ENCODE data around the gene RIN3. TPM values are rescaled to one million over a fixed set of nuclear protein-coding genes. Genes with fewer than 3 reads are reported as not detected.

Gene RIN3
- total and polyA plus RNA-seq, 10 of the 15 experiments (the other 5 are each of a cell fraction or from before 2014, with no cell fraction given): 0.91 to 23.3 (median 6.3) TPM

DNA sequence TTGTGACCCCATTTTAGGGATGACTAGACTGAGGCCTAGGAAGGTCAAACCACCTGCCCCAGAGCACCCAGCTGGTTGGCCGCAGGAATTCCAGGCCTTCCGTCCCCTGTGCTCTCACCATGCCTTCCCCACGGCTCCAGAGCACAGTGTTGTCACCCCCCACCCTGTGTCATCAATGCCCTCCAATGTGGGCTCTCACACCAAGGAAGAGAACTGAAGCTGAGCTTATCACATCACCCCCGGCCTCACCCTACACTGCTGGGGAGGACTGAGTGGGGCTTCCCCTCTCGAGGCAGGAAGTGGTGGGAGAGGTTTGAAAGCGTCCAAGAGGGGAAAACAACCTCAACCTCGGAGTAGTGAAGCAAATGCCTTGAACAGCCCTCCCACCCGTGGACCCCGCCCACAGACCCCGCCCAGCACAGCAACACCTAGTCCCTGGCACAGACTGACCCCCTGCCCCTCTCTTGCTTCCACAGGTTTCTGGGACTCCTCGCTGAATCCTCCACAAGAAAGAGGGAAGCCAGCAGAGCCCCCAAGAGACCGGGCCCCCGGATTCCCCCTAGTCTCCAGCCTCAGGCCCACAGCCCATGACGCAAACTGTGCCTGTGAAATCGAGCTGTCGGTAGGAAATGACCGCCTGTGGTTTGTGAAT, 137.7 kb downstream of the RIN3 start:
- ATAC-seq (peak; percentile 79), DNase-seq (ENCODE audit: low read depth, low spot score) (peak; percentile 76), FAIRE-seq (peak; percentile 75)
- SMC1A ChIA-PET (ENCODE audit: uncharacterized antibody, unreplicated experiment): interaction anchor here (0.5 to 5.3 kb wide), 18 partner anchors 9 to 391 kb away, joined by 3 to 58 read pairs (median 4); no protein-coding TSS in a partner anchor
- Histone ChIP-seq H3K4me1 (ENCODE audit: control insufficient read depth, insufficient read depth, low read length) (peaks cover 33% of the 10 kb centered on the region), H3K9ac (ENCODE audit: control insufficient read depth, insufficient read depth, low read length) (peak overlapping the region; percentile 31), H3K4me3 (peak overlapping the region; percentile 66; the same call in 1 of the 2 replicates), H3K79me2 (ENCODE audit: control insufficient read depth, insufficient read depth, low read length) (peaks cover 33% of the 10 kb centered on the region), H3K4me2 (ENCODE audit: control insufficient read depth, insufficient read depth) (peak overlapping the region; percentile 64), H3K36me3 (ENCODE audit: control insufficient read depth in 2 of 2, insufficient read depth in 2 of 2, low read length in 1 of 2) (no peaks in the 10 kb centered on the region; a peak in 1 of 4 replicates), H3K27ac (ENCODE audit: control insufficient read depth, insufficient read depth) (peak overlapping the region; percentile 89), H3K27me3 (replicated peaks in 1 of 2; ENCODE audit: control insufficient read depth in 2 of 2, insufficient read depth in 2 of 2, low read length in 1 of 2) (no peaks in the 10 kb centered on the region), H2AFZ (ENCODE audit: control insufficient read depth, low read depth, low read length) (peak overlapping the region; percentile 46), H3K9me3 (replicated peaks; ENCODE audit: control insufficient read depth, insufficient read depth, low read length) (no peaks in the 10 kb centered on the region), H4K20me1 (ENCODE audit: control insufficient read depth, insufficient read depth) (no peaks in the 10 kb centered on the region)
- RAD21 ChIA-PET (ENCODE audit: unreplicated experiment): interaction anchor here (0.6 to 8.5 kb wide), 14 partner anchors 15 to 129 kb away, joined by 3 to 101 read pairs (median 10); no protein-coding TSS in a partner anchor
- POLR2A ChIA-PET: interaction anchor here (0.6 to 4.1 kb wide), 14 partner anchors 8 to 75 kb away, joined by 3 to 25 read pairs (median 4); no protein-coding TSS in a partner anchor
- no TSS peak for BruUV-seq (replicated peaks)
- 2% methylated on average over 14 of the region's 17 CpGs for WGBS (ENCODE audit: insufficient coverage, insufficient replicate concordance, low lambda C conversion rate, missing lambda C conversion rate)
- CTCF ChIA-PET: interaction anchor here (1.2 to 5.4 kb wide), 7 partner anchors 9 to 74 kb away, joined by 3 to 40 read pairs (median 6); no protein-coding TSS in a partner anchor
- in situ Hi-C loops (cut with MboI): no loop called here
- intact Hi-C loops (cut with micrococcal nuclease; ENCODE audit: unreplicated experiment): loop anchor here (1.0 kb wide), 2 partner anchors 26 to 69 kb away; no protein-coding TSS in a partner anchor
- TF ChIP-seq, protein P1, sequence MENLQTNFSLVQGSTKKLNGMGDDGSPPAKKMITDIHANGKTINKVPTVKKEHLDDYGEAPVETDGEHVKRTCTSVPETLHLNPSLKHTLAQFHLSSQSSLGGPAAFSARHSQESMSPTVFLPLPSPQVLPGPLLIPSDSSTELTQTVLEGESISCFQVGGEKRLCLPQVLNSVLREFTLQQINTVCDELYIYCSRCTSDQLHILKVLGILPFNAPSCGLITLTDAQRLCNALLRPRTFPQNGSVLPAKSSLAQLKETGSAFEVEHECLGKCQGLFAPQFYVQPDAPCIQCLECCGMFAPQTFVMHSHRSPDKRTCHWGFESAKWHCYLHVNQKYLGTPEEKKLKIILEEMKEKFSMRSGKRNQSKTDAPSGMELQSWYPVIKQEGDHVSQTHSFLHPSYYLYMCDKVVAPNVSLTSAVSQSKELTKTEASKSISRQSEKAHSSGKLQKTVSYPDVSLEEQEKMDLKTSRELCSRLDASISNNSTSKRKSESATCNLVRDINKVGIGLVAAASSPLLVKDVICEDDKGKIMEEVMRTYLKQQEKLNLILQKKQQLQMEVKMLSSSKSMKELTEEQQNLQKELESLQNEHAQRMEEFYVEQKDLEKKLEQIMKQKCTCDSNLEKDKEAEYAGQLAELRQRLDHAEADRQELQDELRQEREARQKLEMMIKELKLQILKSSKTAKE (IDR thresholded peaks at IDR 0.05; ENCODE audit: low read depth, poor library complexity, severe bottlenecking): no peak
- peak; percentile 95 for TF ChIP-seq IKZF1 (conservative IDR thresholded peaks at IDR 0.05)
- peak; percentile 94 to 95 for TF ChIP-seq IKZF2 (IDR thresholded peaks at IDR 0.05)
- peak; percentile 99 for TF ChIP-seq SMARCA5 (IDR thresholded peaks at IDR 0.05)
- no peak for TF ChIP-seq EZH2 (IDR thresholded peaks at IDR 0.05; ENCODE audit: borderline replicate concordance, control insufficient read depth, low read depth, low read length)
- peak; percentile 98 for TF ChIP-seq ZNF217 (IDR thresholded peaks at IDR 0.05)
- peak; percentile 89 for TF ChIP-seq DPF2 (IDR thresholded peaks at IDR 0.05)
- 0 out of 2 replicates have a peak, but pooled peaks have one; percentile 40 for TF ChIP-seq TCF12 (IDR thresholded peaks at IDR 0.05; ENCODE audit: low read depth, low read length)
- TF ChIP-seq HDAC2 (IDR thresholded peaks at IDR 0.05): no peak
- TF ChIP-seq YY1 (IDR thresholded peaks at IDR 0.05; ENCODE audit: low read depth, low read length): peak; percentile 46
- 0 out of 2 replicates have a peak, but pooled peaks have one; percentile 18 for TF ChIP-seq CBX5 (IDR thresholded peaks at IDR 0.05; ENCODE audit: low read depth)
- TF ChIP-seq BCL11A (IDR thresholded peaks at IDR 0.05; ENCODE audit: low read depth, low read length): peak; percentile 78
- peak; percentile 61; the same call in 1 of the 2 replicates for TF ChIP-seq SIN3A (IDR thresholded peaks at IDR 0.05; ENCODE audit: low read depth, low read length)
- peak; percentile 34 for TF ChIP-seq KLF5 (IDR thresholded peaks at IDR 0.05; ENCODE audit: partially characterized antibody)
- peak; percentile 64; the same call in 1 of the 2 replicates for TF ChIP-seq ZSCAN29 (IDR thresholded peaks at IDR 0.05)
- TF ChIP-seq CHD2 (IDR thresholded peaks at IDR 0.05; ENCODE audit: borderline replicate concordance, low read depth, low read length): 0 out of 2 replicates have a peak, but pooled peaks have one; percentile 53
- peak; percentile 91 for TF ChIP-seq MEF2B (IDR thresholded peaks at IDR 0.05; ENCODE audit: partially characterized antibody, poor library complexity, severe bottlenecking)
- no peak for TF ChIP-seq NFXL1 (IDR thresholded peaks at IDR 0.05; ENCODE audit: borderline replicate concordance)
- peak; percentile 34; the same call in 1 of the 2 replicates for TF ChIP-seq PKNOX1 (IDR thresholded peaks at IDR 0.05)
- no peak; the same call in 1 of the 2 replicates for TF ChIP-seq FOXM1 (IDR thresholded peaks at IDR 0.05; ENCODE audit: low read depth, low read length)
- TF ChIP-seq ASH2L (IDR thresholded peaks at IDR 0.05; ENCODE audit: borderline replicate concordance, low read depth): no peak; the same call in 1 of the 2 replicates
- 0 out of 2 replicates have a peak, but pooled peaks have one; percentile 69 for TF ChIP-seq STAT1 (conservative IDR thresholded peaks at IDR 0.05)
- TF ChIP-seq POLR2AphosphoS5 (IDR thresholded peaks at IDR 0.05; ENCODE audit: low read length): no peak
